IMR-90 (cell line): ENCODE results near the gene TNN. TPM values are rescaled to one million over a fixed set of nuclear protein-coding genes. Genes with fewer than 3 reads are reported as not detected.

Experiments used
- ATAC-seq: fragments of 200-7000 bp; cut with Tn5 transposase; 2 replicates; pipeline ENCODE4 v1.9.1; 2020; ENCODE audit warnings: low read depth, mild to moderate bottlenecking, moderate library complexity
- BruUV-seq: library from RNA; stranded (reverse); fragments of 400-500 nt; replicated peaks from 2 replicates; lab custom pipeline; 2021; lab: Mats Ljungman, UMichigan
- CTCF ChIA-PET: fragments of 300-600 bp; formaldehyde crosslinking; extraction: SDS; loops from one replicate; lab custom pipeline; 2021; ENCODE audit warnings: antibody characterized with exemption; lab: Yijun Ruan, JAX
- POLR2A ChIA-PET: fragments of 300-600 bp; sonication (Branson Sonifier 250); formaldehyde crosslinking; loops from one replicate; lab custom pipeline; 2022; ENCODE audit warnings: antibody characterized with exemption; ENCODE audit not compliant: unreplicated experiment; lab: Charles Lee
- DNase-seq: peaks from one replicate; pipeline ENCODE4 v3.0.0; 2013
- H2AFZ ChIP-seq: replicated peaks from 2 replicates; pipeline ENCODE3; 2013; ENCODE audit warnings: low read length, mild to moderate bottlenecking; ENCODE audit not compliant: poor library complexity
- H2AK5ac ChIP-seq: 2 replicates; pipeline ENCODE4 v1.6.1; 2013; ENCODE audit warnings: low read depth, low read length, inconsistent platforms
- H2AK9ac ChIP-seq: replicated peaks from 2 replicates; pipeline ENCODE3; 2013; ENCODE audit warnings: mild to moderate bottlenecking, low read depth, low read length, moderate library complexity; ENCODE audit not compliant: poor library complexity
- H2BK120ac ChIP-seq: 2 replicates; pipeline ENCODE4 v1.6.1; 2013; ENCODE audit warnings: low read depth, low read length, inconsistent platforms
- H2BK15ac ChIP-seq: 3 replicates; pipeline ENCODE4 v1.6.1; 2013; ENCODE audit warnings: low read depth, low read length, inconsistent platforms
- H2BK20ac ChIP-seq: 2 replicates; pipeline ENCODE4 v1.6.1; 2013; ENCODE audit warnings: low read depth, mild to moderate bottlenecking, inconsistent platforms, low read length, moderate library complexity
- H2BK5ac ChIP-seq: 2 replicates; pipeline ENCODE4 v1.6.1; 2013; ENCODE audit warnings: mild to moderate bottlenecking, low read depth, low read length, inconsistent platforms; ENCODE audit not compliant: poor library complexity, severe bottlenecking
- H3K14ac ChIP-seq: replicated peaks from 2 replicates; pipeline ENCODE4 v1.6.1; 2013; ENCODE audit warnings: low read depth, low read length, inconsistent platforms
- H3K18ac ChIP-seq: 2 replicates; pipeline ENCODE4 v1.6.1; 2013; ENCODE audit warnings: low read depth, low read length, control low read depth
- H3K23ac ChIP-seq: 2 replicates; pipeline ENCODE4 v1.6.1; 2013; ENCODE audit warnings: low read depth, low read length, inconsistent platforms
- H3K27ac ChIP-seq: 2 replicates; pipeline ENCODE4 v1.5.1; 2013; ENCODE audit warnings: mild to moderate bottlenecking, control low read depth, low read length; ENCODE audit not compliant: insufficient read depth
- H3K27me3 ChIP-seq: 2 replicates; pipeline ENCODE4 v1.6.1; 2013; ENCODE audit warnings: low read length; ENCODE audit not compliant: control insufficient read depth, insufficient read depth
- H3K36me3 ChIP-seq: 2 replicates; pipeline ENCODE4 v1.6.1; 2013; ENCODE audit warnings: low read length, mixed read lengths; ENCODE audit not compliant: control insufficient read depth, insufficient read depth
- H3K4ac ChIP-seq: 2 replicates; pipeline ENCODE4 v1.6.1; 2013; ENCODE audit warnings: low read depth, low read length, inconsistent platforms
- H3K4me1 ChIP-seq: 2 replicates; pipeline ENCODE4 v1.6.1; 2013; ENCODE audit warnings: low read length, mixed read lengths; ENCODE audit not compliant: control insufficient read depth, insufficient read depth
- H3K4me2 ChIP-seq: 2 replicates; pipeline ENCODE4 v1.6.1; 2013; ENCODE audit warnings: low read depth, mild to moderate bottlenecking, control low read depth, low read length, moderate library complexity
- H3K4me3 ChIP-seq: 2 replicates; pipeline ENCODE4 v1.5.1; 2013; ENCODE audit warnings: low read depth, mild to moderate bottlenecking, control low read depth, low read length, moderate library complexity; ENCODE audit not compliant: insufficient read depth
- H3K56ac ChIP-seq: 2 replicates; pipeline ENCODE4 v1.6.1; 2013; ENCODE audit warnings: low read length, inconsistent platforms; ENCODE audit not compliant: insufficient read depth; ENCODE audit errors: extremely low read depth
- H3K79me1 ChIP-seq, 2 experiments: 2 replicates each; pipeline ENCODE4 v1.6.1; 2013; ENCODE audit warnings: low read length in 2 of 2, inconsistent platforms in 1 of 2, low read depth in 1 of 2
- H3K9ac ChIP-seq: 2 replicates; pipeline ENCODE4 v1.6.1; 2013; ENCODE audit warnings: low read depth, low read length, control low read depth
- H3K9me1 ChIP-seq: 2 replicates; pipeline ENCODE4 v1.6.1; 2013; ENCODE audit warnings: low read length, inconsistent platforms; ENCODE audit not compliant: insufficient read depth
- H3K9me3 ChIP-seq: 2 replicates; pipeline ENCODE4 v1.6.1; 2013; ENCODE audit warnings: low read length; ENCODE audit not compliant: control insufficient read depth, insufficient read depth
- H4K20me1 ChIP-seq: 2 replicates; pipeline ENCODE4 v1.6.1; 2013; ENCODE audit warnings: low read length, inconsistent platforms; ENCODE audit not compliant: insufficient read depth
- H4K5ac ChIP-seq: 2 replicates; pipeline ENCODE4 v1.6.1; 2013; ENCODE audit warnings: mild to moderate bottlenecking, low read depth, low read length, control low read depth
- H4K8ac ChIP-seq, 2 experiments: 2 replicates each; pipeline ENCODE4 v1.6.1; 2013; ENCODE audit warnings: low read depth in 2 of 2, low read length in 2 of 2, control low read depth in 1 of 2, inconsistent platforms in 1 of 2
- H4K91ac ChIP-seq: 2 replicates; pipeline ENCODE4 v1.6.1; 2013; ENCODE audit warnings: low read depth, low read length, inconsistent platforms; ENCODE audit not compliant: insufficient read depth
- BHLHE40 ChIP-seq: fragments of 150-350 bp; IDR thresholded peaks from 2 replicates; pipeline ENCODE4 v1.6.1; 2016; ENCODE audit warnings: mild to moderate bottlenecking, low read depth, low read length
- CEBPB ChIP-seq: IDR thresholded peaks from 2 replicates; pipeline ENCODE4 v1.6.1; 2012; ENCODE audit warnings: low read depth, low read length, improper control_type of control experiment
- CHD1 ChIP-seq: IDR thresholded peaks from 2 replicates; pipeline ENCODE4 v1.6.1; 2012; ENCODE audit warnings: low read depth, low read length, improper control_type of control experiment
- CTCF ChIP-seq: conservative IDR thresholded peaks from 2 replicates; pipeline ENCODE4 v1.5.1; 2012; ENCODE audit warnings: mild to moderate bottlenecking, low read depth, low read length, improper control_type of control experiment
- ELK1 ChIP-seq: fragments of 150-350 bp; IDR thresholded peaks from 2 replicates; pipeline ENCODE4 v1.6.1; 2016; ENCODE audit warnings: low read depth, mild to moderate bottlenecking, low read length, moderate library complexity, borderline replicate concordance
- FOS ChIP-seq: fragments of 150-350 bp; IDR thresholded peaks from 2 replicates; pipeline ENCODE4 v1.6.1; 2016; ENCODE audit warnings: low read depth, low read length
- MAFK ChIP-seq: IDR thresholded peaks from 2 replicates; pipeline ENCODE4 v1.6.1; 2012; ENCODE audit warnings: low read depth, low read length, improper control_type of control experiment
- MAZ ChIP-seq: IDR thresholded peaks from 2 replicates; pipeline ENCODE4 v1.6.1; 2012; ENCODE audit warnings: low read depth, mild to moderate bottlenecking, low read length, improper control_type of control experiment, moderate library complexity, borderline replicate concordance
- MXI1 ChIP-seq: IDR thresholded peaks from 2 replicates; pipeline ENCODE4 v1.6.1; 2012; ENCODE audit warnings: low read depth, mild to moderate bottlenecking, low read length, moderate library complexity, borderline replicate concordance
- NFE2L2 ChIP-seq: fragments of 150-350 bp; IDR thresholded peaks from 2 replicates; pipeline ENCODE4 v1.6.1; 2016; ENCODE audit warnings: low read depth, mild to moderate bottlenecking, low read length
- POLR2A ChIP-seq: IDR thresholded peaks from 2 replicates; pipeline ENCODE4 v1.6.1; 2012; ENCODE audit warnings: mild to moderate bottlenecking, low read depth, low read length
- RAD21 ChIP-seq: IDR thresholded peaks from 2 replicates; pipeline ENCODE4 v1.6.1; 2012; ENCODE audit warnings: low read length, improper control_type of control experiment
- RCOR1 ChIP-seq: IDR thresholded peaks from 2 replicates; pipeline ENCODE4 v1.6.1; 2012; ENCODE audit warnings: mild to moderate bottlenecking, low read length, improper control_type of control experiment; ENCODE audit not compliant: insufficient replicate concordance
- RFX5 ChIP-seq: IDR thresholded peaks from 2 replicates; pipeline ENCODE4 v1.8.0; 2012; ENCODE audit warnings: low read depth, mild to moderate bottlenecking, low read length, moderate library complexity
- SMC3 ChIP-seq: fragments of 150-350 bp; IDR thresholded peaks from 2 replicates; pipeline ENCODE4 v1.6.1; 2016; ENCODE audit warnings: low read depth, mild to moderate bottlenecking, antibody characterized with exemption, low read length, moderate library complexity
- WGBS, 2 experiments: methylation state at CpG; one replicate each; pipeline versions ENCODE4 v1.1.5 to v1.1.7; 2013; ENCODE audit warnings: missing lambda C conversion rate in 2 of 2; ENCODE audit not compliant: insufficient read length in 1 of 2; ENCODE audit errors: extremely low coverage in 2 of 2; 5-methylcytosine and 5-hydroxymethylcytosine counted together
- dilution Hi-C: fragments of 300-500 bp; cut with HindIII; formaldehyde crosslinking; loops from one replicate; pipeline ENCODE4 v1.14.3; 2018; ENCODE audit warnings: low sequenced_read_pairs; ENCODE audit not compliant: unreplicated experiment
- in situ Hi-C: fragments of 300-500 bp; cut with MboI; formaldehyde crosslinking; loops from 3 replicates; pipeline ENCODE4 v1.14.3; 2019; ENCODE audit warnings: low sequenced_read_pairs, inconsistent platforms, mixed read lengths
- intact Hi-C: fragments of 100-400 bp; cut with micrococcal nuclease; formaldehyde crosslinking; loops from 2 replicates; pipeline ENCODE4 v1.10.0; 2022
- polyA plus RNA-seq, 3 experiments: library from polyadenylated mRNA; depleted of rRNA; stranded (reverse); fragments of >200 nt; gene quantifications; 2 replicates each; pipeline ENCODE4 v1.2.3, GENCODE V29; 2012; ENCODE audit warnings: low replicate concordance in 1 of 3
- total RNA-seq: library from RNA; depleted of rRNA; stranded (reverse); fragments of >200 nt; gene quantifications from 2 replicates; pipeline ENCODE4 v1.2.3, GENCODE V29; 2012
- TF ChIP-seq, protein P1 (sequence below): fragments of 150-350 bp; IDR thresholded peaks from 2 replicates; pipeline ENCODE4 v1.6.1; 2017; ENCODE audit warnings: mild to moderate bottlenecking, antibody characterized with exemption, low read length, low read depth

Gene TNN
- total and polyA plus RNA-seq, 2 of the 4 experiments (the other 2 are of a cell fraction): not detected

DNA sequence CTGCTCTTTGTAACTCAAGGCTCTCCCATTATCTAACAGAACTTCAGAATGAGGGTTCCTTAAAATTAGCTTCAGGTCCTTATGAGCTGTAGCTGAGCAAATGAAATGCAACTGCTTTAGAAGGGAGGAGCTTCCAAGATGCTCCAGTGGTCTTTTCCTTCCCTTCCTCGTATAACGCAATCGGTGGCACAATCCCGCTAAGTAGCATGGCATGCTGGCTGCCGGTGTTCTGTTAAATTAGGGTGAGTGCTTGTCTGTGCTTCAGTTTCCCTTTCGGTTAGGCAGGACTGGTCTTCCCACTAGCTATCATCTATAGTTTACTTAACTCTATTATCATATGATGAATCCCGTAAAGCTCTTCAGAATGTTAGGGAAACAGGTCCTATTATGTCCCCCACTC lies 124.0 kb downstream of the TNN start:
- Histone ChIP-seq H3K4me3 (peak overlapping the region; percentile 50), H3K79me1 (no peaks in the 10 kb centered on the region), H3K56ac (no peak overlapping the region), H3K23ac (no peak overlapping the region; the same call in 1 of the 2 replicates), H3K27me3 (peaks cover 1% of the 10 kb centered on the region), H4K8ac (no peak overlapping the region), H3K9me1 (no peaks in the 10 kb centered on the region), H3K36me3 (no peaks in the 10 kb centered on the region), H3K14ac (no peak overlapping the region), H3K4ac (no peak overlapping the region), H2AK9ac (no peak overlapping the region), H4K20me1 (no peaks in the 10 kb centered on the region), H2BK20ac (no peak overlapping the region), H3K9me3 (no peaks in the 10 kb centered on the region), H3K27ac (no peak overlapping the region), H3K9ac (no peak overlapping the region), H3K4me1 (no peaks in the 10 kb centered on the region), H3K18ac (no peak overlapping the region), H2AFZ (no peak overlapping the region), H2AK5ac (no peak overlapping the region), H4K5ac (no peak overlapping the region), H3K4me2 (peak overlapping the region; percentile 81), H2BK5ac (no peak overlapping the region), H4K91ac (no peak overlapping the region), H2BK15ac (no peak overlapping the region), H2BK120ac (no peak overlapping the region)
- dilution Hi-C loops: no loop called here
- ATAC-seq: no peak
- TF ChIP-seq RCOR1 (no peak), RAD21 (no peak), ELK1 (no peak), BHLHE40 (no peak), NFE2L2 (no peak), FOS (no peak), SMC3 (no peak), MAZ (no peak), MAFK (no peak), CHD1 (no peak), RFX5 (no peak), POLR2A (no peak), CTCF (no peak), CEBPB (no peak), MXI1 (no peak)
- TF ChIP-seq, protein P1, sequence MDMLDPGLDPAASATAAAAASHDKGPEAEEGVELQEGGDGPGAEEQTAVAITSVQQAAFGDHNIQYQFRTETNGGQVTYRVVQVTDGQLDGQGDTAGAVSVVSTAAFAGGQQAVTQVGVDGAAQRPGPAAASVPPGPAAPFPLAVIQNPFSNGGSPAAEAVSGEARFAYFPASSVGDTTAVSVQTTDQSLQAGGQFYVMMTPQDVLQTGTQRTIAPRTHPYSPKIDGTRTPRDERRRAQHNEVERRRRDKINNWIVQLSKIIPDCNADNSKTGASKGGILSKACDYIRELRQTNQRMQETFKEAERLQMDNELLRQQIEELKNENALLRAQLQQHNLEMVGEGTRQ: no peak
- in situ Hi-C loops: no loop called here
- intact Hi-C loops: no loop called here
- ChIA-PET POLR2A (no interaction called here), CTCF (interaction anchor here (1.2 kb wide), 1 partner anchor 45 kb away, joined by 3 read pairs; no protein-coding TSS in a partner anchor)
- no CpG with 5 or more reads among the region's 7 CpGs for WGBS, 2 experiments
- BruUV-seq: no TSS peak
- DNase-seq: no peak
